Measurements from ENCODE around the gene BMP8A.
"Not testable (repeated sequence)": the region's sequence is repeated elsewhere in the genome, so short reads cannot be mapped to it uniquely, and the experiment has no call there.

The BMP8A gene

GRCh38 chr1:39462074-39462473 is 29.4 kb upstream of the BMP8A start:
- H4K20me1 ChIP-seq, result peaks cover 18% of the 10 kb centered on the region; the same call in 1 of the 2 replicates
- H3K27ac ChIP-seq, result no peak overlapping the region
- H3K4me1 ChIP-seq, result no peaks in the 10 kb centered on the region
- H3K4me2 ChIP-seq, result no peak overlapping the region
- H3K9ac ChIP-seq, result no peak overlapping the region
- TF ChIP-seq Cebpa-rat (IDR thresholded peaks at IDR 0.05), result no peak
- peaks cover 100% of the 10 kb centered on the region for H3K36me3 ChIP-seq
- no peaks in the 10 kb centered on the region for H3K9me3 ChIP-seq
- no peak overlapping the region for H3K4me3 ChIP-seq
- H3K27me3 ChIP-seq, result no peaks in the 10 kb centered on the region

GRCh38 chr1:39466413-39467107 is 24.9 kb upstream of the BMP8A start:
- Histone ChIP-seq H3K4me3 (no peak overlapping the region), H4K20me1 (peaks cover 31% of the 10 kb centered on the region; the same call in 1 of the 2 replicates), H3K4me2 (no peak overlapping the region), H3K4me1 (no peaks in the 10 kb centered on the region), H3K36me3 (peaks cover 99% of the 10 kb centered on the region), H3K9ac (no peak overlapping the region), H3K9me3 (no peaks in the 10 kb centered on the region), H3K27me3 (no peaks in the 10 kb centered on the region), H3K27ac (no peak overlapping the region)
- no peak for TF ChIP-seq Cebpa-rat (IDR thresholded peaks at IDR 0.05)

GRCh38 chr1:39467108-39467720 is 24.2 kb upstream of the BMP8A start:
- Histone ChIP-seq H4K20me1 (peaks cover 31% of the 10 kb centered on the region; the same call in 1 of the 2 replicates), H3K36me3 (peaks cover 99% of the 10 kb centered on the region)
- H3K4me2 ChIP-seq, H3K4me1 ChIP-seq, H3K4me3 ChIP-seq, H3K27ac ChIP-seq, H3K9ac ChIP-seq, H3K27me3 ChIP-seq, H3K9me3 ChIP-seq: not testable (repeated sequence)

- H3K4me3 ChIP-seq, result no peak overlapping the region
- peaks cover 30% of the 10 kb centered on the region; the same call in 1 of the 2 replicates for H4K20me1 ChIP-seq
- H3K9ac ChIP-seq, result no peak overlapping the region
- no peak overlapping the region for H3K27ac ChIP-seq
- no peak overlapping the region for H3K4me2 ChIP-seq
- no peaks in the 10 kb centered on the region for H3K27me3 ChIP-seq
- H3K4me1 ChIP-seq, result no peaks in the 10 kb centered on the region
- peaks cover 99% of the 10 kb centered on the region for H3K36me3 ChIP-seq
- no peaks in the 10 kb centered on the region for H3K9me3 ChIP-seq
- TF ChIP-seq Cebpa-rat (IDR thresholded peaks at IDR 0.05), result no peak
These were observed 22.3 kb upstream of the BMP8A start for GRCh38 chr1:39469150-39469549.

GRCh38 chr1:39470040-39470439 is 21.4 kb upstream of the BMP8A start:
- Histone ChIP-seq H3K4me2 (no peak overlapping the region), H3K4me1 (no peaks in the 10 kb centered on the region), H3K9ac (no peak overlapping the region), H3K36me3 (peaks cover 99% of the 10 kb centered on the region), H3K27ac (no peak overlapping the region), H3K4me3 (no peak overlapping the region), H4K20me1 (peaks cover 23% of the 10 kb centered on the region; the same call in 1 of the 2 replicates), H3K27me3 (no peaks in the 10 kb centered on the region), H3K9me3 (no peaks in the 10 kb centered on the region)
- no peak for TF ChIP-seq Cebpa-rat (IDR thresholded peaks at IDR 0.05)

GRCh38 chr1:39472826-39473225 is 18.6 kb upstream of the BMP8A start:
- Histone ChIP-seq H4K20me1 (peaks cover 13% of the 10 kb centered on the region; the same call in 1 of the 2 replicates), H3K4me2 (no peak overlapping the region), H3K27ac (no peak overlapping the region), H3K27me3 (no peaks in the 10 kb centered on the region), H3K9ac (no peak overlapping the region), H3K9me3 (no peaks in the 10 kb centered on the region), H3K4me1 (no peaks in the 10 kb centered on the region), H3K36me3 (peaks cover 93% of the 10 kb centered on the region), H3K4me3 (no peak overlapping the region)
- no peak for TF ChIP-seq Cebpa-rat (IDR thresholded peaks at IDR 0.05)

GRCh38 chr1:39473324-39473723 is 18.1 kb upstream of the BMP8A start:
- H3K27me3 ChIP-seq, result no peaks in the 10 kb centered on the region
- peaks cover 13% of the 10 kb centered on the region; the same call in 1 of the 2 replicates for H4K20me1 ChIP-seq
- H3K27ac ChIP-seq, result no peak overlapping the region
- H3K4me2 ChIP-seq, result no peak overlapping the region
- no peak overlapping the region for H3K4me3 ChIP-seq
- no peak for TF ChIP-seq Cebpa-rat (IDR thresholded peaks at IDR 0.05)
- H3K9me3 ChIP-seq, result no peaks in the 10 kb centered on the region
- no peaks in the 10 kb centered on the region for H3K4me1 ChIP-seq
- H3K36me3 ChIP-seq, result peaks cover 92% of the 10 kb centered on the region
- H3K9ac ChIP-seq, result no peak overlapping the region

- Histone ChIP-seq H3K27ac (no peak overlapping the region), H3K4me3 (no peak overlapping the region), H3K9me3 (no peaks in the 10 kb centered on the region), H3K4me2 (no peak overlapping the region), H3K4me1 (no peaks in the 10 kb centered on the region), H3K9ac (no peak overlapping the region), H3K36me3 (peaks cover 92% of the 10 kb centered on the region), H4K20me1 (peaks cover 5% of the 10 kb centered on the region; the same call in 1 of the 2 replicates), H3K27me3 (no peaks in the 10 kb centered on the region)
- TF ChIP-seq Cebpa-rat (IDR thresholded peaks at IDR 0.05), result no peak
These were observed 16.6 kb upstream of the BMP8A start for GRCh38 chr1:39474810-39475209.

- H3K4me3 ChIP-seq, H3K27me3 ChIP-seq, H3K9ac ChIP-seq, H3K4me1 ChIP-seq, H3K27ac ChIP-seq, H4K20me1 ChIP-seq, H3K4me2 ChIP-seq, H3K9me3 ChIP-seq: not testable (repeated sequence)
- peaks cover 92% of the 10 kb centered on the region for H3K36me3 ChIP-seq
These were observed 15.9 kb upstream of the BMP8A start for GRCh38 chr1:39475551-39475950.

GRCh38 chr1:39478126-39478915 is 13.1 kb upstream of the BMP8A start:
- TF ChIP-seq Cebpa-rat (IDR thresholded peaks at IDR 0.05), result no peak
- Histone ChIP-seq H4K20me1 (0 out of 2 replicates have a peak, but pooled peaks cover 2% of the 10 kb centered on the region), H3K27ac (no peak overlapping the region), H3K9me3 (no peaks in the 10 kb centered on the region), H3K4me2 (no peak overlapping the region), H3K9ac (no peak overlapping the region), H3K27me3 (no peaks in the 10 kb centered on the region), H3K4me3 (no peak overlapping the region), H3K36me3 (peaks cover 88% of the 10 kb centered on the region), H3K4me1 (no peaks in the 10 kb centered on the region)

All from BLaER1 (cell line).